Natural killer cell treated with Interleukin-12 subunit alpha and Interleukin-12 subunit beta and Interleukin-15 and Interleukin-18, amount 100 ng/mL, for 72 hours (primary cell): Measurements from ENCODE around the gene RPS3A. TPM values are rescaled to one million over a fixed set of nuclear protein-coding genes. Genes with fewer than 3 reads are reported as not detected.

Source experiments
- ATAC-seq, 2 donors: fragments of 150-1000 bp; cut with Tn5 transposase in 1 of 2; sonication (Bioruptor Pico), chemical (Tn5 transposase) in 1 of 2; 2 replicates each; pipeline ENCODE4 v1.10.0; 2021
- DNase-seq: peaks from one replicate; pipeline ENCODE4 v3.0.0; 2022; ENCODE audit warnings: low spot score
- H3K27ac Mint-ChIP-seq, 2 donors: 1 replicate in 1 of 2; 2 replicates in 1 of 2; pipeline ENCODE4 v1.8.0; 2022; ENCODE audit warnings: mixed read lengths in 2 of 2, mild to moderate bottlenecking in 1 of 2, moderate library complexity in 1 of 2
- H3K27me3 Mint-ChIP-seq, 2 donors: 1 replicate in 1 of 2; 2 replicates in 1 of 2; pipeline ENCODE4 v1.8.0; 2022; ENCODE audit warnings: mixed read lengths in 2 of 2
- H3K36me3 Mint-ChIP-seq: one replicate; pipeline ENCODE4 v1.8.0; 2022; ENCODE audit warnings: mixed read lengths
- H3K4me1 Mint-ChIP-seq, 2 donors: 1 replicate in 1 of 2; 2 replicates in 1 of 2; pipeline ENCODE4 v1.8.0; 2022; ENCODE audit warnings: low read depth in 2 of 2, mixed read lengths in 2 of 2, mild to moderate bottlenecking in 1 of 2
- H3K4me3 Mint-ChIP-seq: one replicate; pipeline ENCODE4 v1.8.0; 2022; ENCODE audit warnings: mixed read lengths
- H3K9me3 Mint-ChIP-seq: 2 replicates; pipeline ENCODE4 v1.8.0; 2022; ENCODE audit warnings: mixed read lengths
- total RNA-seq, 2 donors: library from RNA; stranded (reverse); gene quantifications; one replicate each; pipeline ENCODE4 v1.2.3, GENCODE V29; 2022

Gene RPS3A
- total RNA-seq, 2 donors from 2014 or later = 892 to 1,061 TPM

DNA sequence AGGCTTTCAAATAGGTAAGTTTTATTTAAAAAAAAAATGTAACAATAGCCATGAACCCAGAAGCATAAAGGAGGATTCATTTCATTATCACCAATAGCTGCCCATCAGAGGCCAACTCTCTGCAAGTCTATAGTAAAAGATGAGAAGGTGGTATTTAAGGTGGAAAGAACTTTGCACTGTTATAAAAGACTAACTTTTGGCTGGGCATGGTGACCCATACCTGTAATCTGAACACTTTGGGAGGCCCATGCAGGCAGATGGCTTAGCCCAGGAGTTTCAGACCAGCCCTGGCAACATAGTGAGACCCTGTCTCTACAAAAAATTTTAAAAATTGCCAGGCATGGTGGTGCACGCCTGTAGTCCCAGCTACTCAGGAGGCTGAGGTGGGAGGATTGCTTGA, 43.3 kb downstream of the RPS3A start:
- Mint-ChIP-seq H3K4me3 (no peak overlapping the region), H3K9me3 (no peaks in the 10 kb centered on the region), H3K27ac (no peak overlapping the region), H3K4me1 (no peaks in the 10 kb centered on the region), H3K27me3 (peaks cover 0 to 7% of the 10 kb centered on the region in 2 donors), H3K36me3 (no peaks in the 10 kb centered on the region)
- ATAC-seq = no peak
- no peak for DNase-seq

DNA sequence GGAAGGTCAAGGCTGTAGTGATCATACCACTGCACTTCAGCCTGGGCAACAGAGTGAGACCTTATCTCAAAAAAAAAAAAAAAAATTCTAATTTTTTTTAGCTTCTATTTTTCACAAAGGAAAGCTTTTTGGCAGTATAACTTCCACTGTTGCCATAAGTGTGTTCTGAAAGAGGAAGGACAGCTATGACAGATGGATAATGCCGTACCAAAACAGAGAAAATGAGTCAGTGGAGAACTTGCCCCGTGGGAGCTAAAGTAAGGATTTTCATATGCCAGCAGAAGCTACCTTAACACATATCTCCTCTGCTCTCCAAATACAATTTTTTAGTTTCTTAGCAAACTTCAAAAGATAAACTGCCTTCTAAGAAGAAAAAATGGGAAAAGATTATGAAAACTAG, 43.7 kb downstream of the RPS3A start:
- ATAC-seq = no peak
- H3K36me3 Mint-ChIP-seq = no peaks in the 10 kb centered on the region
- H3K27ac Mint-ChIP-seq = no peak overlapping the region
- no peaks in the 10 kb centered on the region for H3K9me3 Mint-ChIP-seq
- H3K4me3 Mint-ChIP-seq = no peak overlapping the region
- no peak for DNase-seq
- no peaks in the 10 kb centered on the region for H3K4me1 Mint-ChIP-seq
- peaks cover 0 to 7% of the 10 kb centered on the region in 2 donors for H3K27me3 Mint-ChIP-seq

GRCh38 chr4:151143811-151144210, 44.4 kb downstream of the RPS3A start:
- H3K36me3 Mint-ChIP-seq = no peaks in the 10 kb centered on the region
- H3K9me3 Mint-ChIP-seq = no peaks in the 10 kb centered on the region
- no peaks in the 10 kb centered on the region for H3K4me1 Mint-ChIP-seq
- DNase-seq (no peak), ATAC-seq (no peak)
- H3K27ac Mint-ChIP-seq = no peak overlapping the region
- H3K4me3 Mint-ChIP-seq = no peak overlapping the region
- H3K27me3 Mint-ChIP-seq = peaks cover 0 to 7% of the 10 kb centered on the region in 2 donors

DNA sequence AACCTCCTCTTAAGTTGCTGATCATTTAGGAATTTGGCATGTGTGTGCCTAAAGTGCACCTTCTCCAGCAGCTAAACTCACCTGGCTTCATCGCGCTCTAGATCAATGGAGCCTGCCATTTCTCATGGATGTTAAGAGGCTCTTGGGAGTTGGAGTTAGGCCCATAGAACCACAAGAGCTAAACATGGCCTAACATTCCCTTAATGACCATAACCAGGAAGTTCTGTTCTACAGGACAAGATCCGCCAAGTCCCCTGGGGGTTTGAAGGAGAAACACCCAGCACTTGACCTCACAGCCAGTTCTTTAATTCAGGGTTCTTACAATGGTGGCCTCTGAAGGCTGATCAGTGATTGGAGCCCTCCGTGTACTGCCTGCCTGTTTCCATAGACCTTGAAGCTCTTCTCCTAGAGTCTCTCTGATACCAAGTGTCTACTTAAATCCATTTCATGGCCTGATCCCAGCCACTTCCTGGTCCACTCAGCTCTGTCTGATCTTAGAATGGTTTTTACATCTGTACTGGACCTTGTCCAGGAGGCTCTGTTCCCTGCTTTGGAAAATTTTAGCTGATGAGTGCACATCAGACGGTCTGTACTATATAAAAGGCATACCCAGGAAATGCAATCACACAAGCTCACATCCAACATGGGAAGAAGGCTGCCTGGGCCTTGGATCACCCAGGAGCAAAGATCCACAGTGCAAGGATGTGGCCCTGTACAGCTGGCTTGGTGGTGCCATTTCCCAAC, 45.1 kb downstream of the RPS3A start:
- H3K4me1 Mint-ChIP-seq = no peaks in the 10 kb centered on the region
- H3K27me3 Mint-ChIP-seq = peaks cover 0 to 7% of the 10 kb centered on the region in 2 donors
- no peak overlapping the region for H3K4me3 Mint-ChIP-seq
- H3K9me3 Mint-ChIP-seq = no peaks in the 10 kb centered on the region
- ATAC-seq (peak in 1 of 2 donors; percentile 40), DNase-seq (no peak)
- no peaks in the 10 kb centered on the region for H3K36me3 Mint-ChIP-seq
- H3K27ac Mint-ChIP-seq = no peak overlapping the region

DNA sequence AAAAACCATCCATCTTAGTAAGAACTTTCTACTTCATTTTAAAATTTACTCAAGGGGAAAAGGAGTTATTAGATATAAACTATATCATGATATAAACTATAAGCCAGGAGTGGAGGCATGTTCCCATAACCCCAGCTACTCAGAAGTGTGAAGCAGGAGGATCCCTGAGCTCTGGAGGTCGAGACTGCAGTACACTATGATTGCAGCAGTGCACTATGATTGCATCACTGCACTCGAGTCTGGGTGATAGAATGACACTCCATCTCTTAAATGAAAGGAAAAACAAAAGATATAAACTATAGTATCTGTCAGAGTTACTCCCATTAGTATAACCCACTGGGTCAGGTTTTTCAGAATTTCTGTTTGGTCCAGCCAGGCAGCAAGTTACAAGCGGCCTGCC, 47.6 kb downstream of the RPS3A start:
- Mint-ChIP-seq H3K36me3 (no peaks in the 10 kb centered on the region), H3K27ac (no peak overlapping the region), H3K27me3 (peaks cover 4 to 15% of the 10 kb centered on the region in 2 donors), H3K9me3 (no peaks in the 10 kb centered on the region), H3K4me3 (no peak overlapping the region), H3K4me1 (peaks cover 0 to 4% of the 10 kb centered on the region in 2 donors)
- ATAC-seq (peak in 1 of 2 donors; percentile 27), DNase-seq (no peak)

- no peak for ATAC-seq
- no peak overlapping the region for H3K27ac Mint-ChIP-seq
- H3K9me3 Mint-ChIP-seq = no peaks in the 10 kb centered on the region
- no peak overlapping the region for H3K4me3 Mint-ChIP-seq
- no peak for DNase-seq
- peaks cover 4 to 15% of the 10 kb centered on the region in 2 donors for H3K27me3 Mint-ChIP-seq
- peaks cover 0 to 4% of the 10 kb centered on the region in 2 donors for H3K4me1 Mint-ChIP-seq
- no peaks in the 10 kb centered on the region for H3K36me3 Mint-ChIP-seq
These were observed 48.8 kb downstream of the RPS3A start for GRCh38 chr4:151148261-151148660.

GRCh38 chr4:151150821-151151580, 51.6 kb downstream of the RPS3A start:
- peaks cover 4 to 11% of the 10 kb centered on the region in 2 donors for H3K27me3 Mint-ChIP-seq
- H3K9me3 Mint-ChIP-seq = no peaks in the 10 kb centered on the region
- no peaks in the 10 kb centered on the region for H3K36me3 Mint-ChIP-seq
- ATAC-seq (no peak), DNase-seq (no peak)
- H3K4me3 Mint-ChIP-seq = no peak overlapping the region
- peaks cover 0 to 4% of the 10 kb centered on the region in 2 donors for H3K4me1 Mint-ChIP-seq
- no peak overlapping the region for H3K27ac Mint-ChIP-seq

GRCh38 chr4:151152028-151152427, 52.6 kb downstream of the RPS3A start:
- H3K27ac Mint-ChIP-seq = no peak overlapping the region
- DNase-seq = no peak
- H3K27me3 Mint-ChIP-seq = peaks cover 12 to 21% of the 10 kb centered on the region in 2 donors
- peaks cover 0 to 4% of the 10 kb centered on the region in 2 donors for H3K4me1 Mint-ChIP-seq
- H3K4me3 Mint-ChIP-seq = no peak overlapping the region
- H3K36me3 Mint-ChIP-seq = no peaks in the 10 kb centered on the region
- no peak for ATAC-seq
- H3K9me3 Mint-ChIP-seq = peaks cover 4% of the 10 kb centered on the region

DNA sequence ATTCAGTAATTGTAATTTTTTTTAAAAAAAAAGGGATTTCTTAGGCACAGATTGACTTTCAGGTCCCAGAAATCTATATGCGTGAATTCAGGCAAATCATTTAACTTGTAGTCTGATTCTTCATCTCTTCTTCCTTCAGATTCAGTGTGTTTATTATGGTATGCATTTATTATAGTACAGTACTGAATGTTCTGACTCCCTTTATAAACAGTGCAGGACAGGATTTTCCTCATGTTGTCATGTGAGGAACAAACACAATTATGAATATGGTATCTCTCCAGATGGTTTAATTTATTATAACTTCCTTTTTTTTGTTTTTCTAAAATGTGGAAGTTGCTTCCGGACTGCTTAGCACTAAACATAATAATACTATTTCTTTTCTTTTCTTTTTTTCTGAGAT, 54.2 kb downstream of the RPS3A start:
- ATAC-seq (no peak), DNase-seq (no peak)
- peaks cover 4% of the 10 kb centered on the region for H3K9me3 Mint-ChIP-seq
- no peak overlapping the region for H3K4me3 Mint-ChIP-seq
- peaks cover 0 to 4% of the 10 kb centered on the region in 2 donors for H3K4me1 Mint-ChIP-seq
- H3K27ac Mint-ChIP-seq = no peak overlapping the region
- H3K36me3 Mint-ChIP-seq = no peaks in the 10 kb centered on the region
- peaks cover 17 to 31% of the 10 kb centered on the region in 2 donors for H3K27me3 Mint-ChIP-seq

Other genes starting within 250 kb of the RPS3A start
- 10 to 100 TPM; 37.7 to 70.5 TPM for gene LRBA, start 84.3 kb upstream of the RPS3A start, total RNA-seq
- not detected for gene PRSS48, start 177.5 kb downstream of the RPS3A start, total RNA-seq
- not detected for gene SH3D19, start 226.0 kb downstream of the RPS3A start, total RNA-seq